Measurements from ENCODE around the gene ADAMTS15.
"Not testable (repeated sequence)": the region's sequence is repeated elsewhere in the genome, so short reads cannot be mapped to it uniquely, and the experiment has no call there.

ADAMTS15 gene

GRCh38 chr11:130436171-130436570 is 12.3 kb upstream of the ADAMTS15 start:
- no peak for DNase-seq

- no peak for DNase-seq
Measured at GRCh38 chr11:130437848-130438247, 10.6 kb upstream of the ADAMTS15 start.

- not testable (repeated sequence) for DNase-seq
Measured at GRCh38 chr11:130438401-130439159, 9.9 kb upstream of the ADAMTS15 start.

GRCh38 chr11:130439160-130439519 is 9.3 kb upstream of the ADAMTS15 start:
- DNase-seq: no peak

- no peak for DNase-seq
Measured at GRCh38 chr11:130439876-130440275, 8.6 kb upstream of the ADAMTS15 start.

GRCh38 chr11:130441719-130442118 is 6.7 kb upstream of the ADAMTS15 start:
- DNase-seq: no peak

- no peak for DNase-seq
Measured at GRCh38 chr11:130442737-130443136, 5.7 kb upstream of the ADAMTS15 start.

GRCh38 chr11:130445788-130446187 is 2.7 kb upstream of the ADAMTS15 start:
- DNase-seq: no peak

- no peak for DNase-seq
Measured at GRCh38 chr11:130448039-130448415, 418 bp upstream of the ADAMTS15 start.

- DNase-seq: no peak
Measured at GRCh38 chr11:130449310-130449990, 1.0 kb downstream of the ADAMTS15 start.

GRCh38 chr11:130449996-130450769 is 1.7 kb downstream of the ADAMTS15 start:
- DNase-seq: no peak

- no peak for DNase-seq
Measured at GRCh38 chr11:130451231-130452019, 3.0 kb downstream of the ADAMTS15 start.

GRCh38 chr11:130452176-130452575 is 3.7 kb downstream of the ADAMTS15 start:
- no peak for DNase-seq

GRCh38 chr11:130452940-130453339 is 4.5 kb downstream of the ADAMTS15 start:
- no peak for DNase-seq

GRCh38 chr11:130454491-130455252 is 6.2 kb downstream of the ADAMTS15 start:
- DNase-seq: no peak

- no peak for DNase-seq
Measured at GRCh38 chr11:130455483-130456127, 7.2 kb downstream of the ADAMTS15 start.

GRCh38 chr11:130456286-130456685 is 7.8 kb downstream of the ADAMTS15 start:
- DNase-seq: no peak

GRCh38 chr11:130457623-130458409 is 9.4 kb downstream of the ADAMTS15 start:
- no peak for DNase-seq

- DNase-seq: no peak
Measured at GRCh38 chr11:130458410-130458729, 9.9 kb downstream of the ADAMTS15 start.

- DNase-seq: no peak
Measured at GRCh38 chr11:130459521-130459920, 11.1 kb downstream of the ADAMTS15 start.
